NCI-H69 (cell line): Measurements from ENCODE around the gene CSMD2.
A peak's percentile ranks its signal among the peaks of the same experiment; 100 is the strongest.

Experiments
- DNase-seq: peaks from one replicate; lab custom pipeline; 2025; lab: John Stamatoyannopoulos, UW

Gene CSMD2

GRCh38 chr1:33680281-33680840 lies 484.7 kb downstream of the CSMD2 start:
- no peak for DNase-seq

GRCh38 chr1:33670567-33670966 lies 494.5 kb downstream of the CSMD2 start:
- no peak for DNase-seq

GRCh38 chr1:33668695-33669094 lies 496.3 kb downstream of the CSMD2 start:
- no peak for DNase-seq

- no peak for DNase-seq
These were observed 497.4 kb downstream of the CSMD2 start for GRCh38 chr1:33667386-33668282.

- DNase-seq, result no peak
These were observed 498.4 kb downstream of the CSMD2 start for GRCh38 chr1:33666616-33667015.

GRCh38 chr1:33661811-33662454 lies 503.1 kb downstream of the CSMD2 start:
- peak; percentile 13 for DNase-seq

GRCh38 chr1:33660956-33661355 lies 504.1 kb downstream of the CSMD2 start:
- no peak for DNase-seq

- DNase-seq, result no peak
These were observed 504.8 kb downstream of the CSMD2 start for GRCh38 chr1:33660244-33660643.

- DNase-seq, result no peak
These were observed 505.4 kb downstream of the CSMD2 start for GRCh38 chr1:33659641-33660040.

GRCh38 chr1:33657833-33658232 lies 507.2 kb downstream of the CSMD2 start:
- no peak for DNase-seq

GRCh38 chr1:33656467-33657005 lies 508.5 kb downstream of the CSMD2 start:
- no peak for DNase-seq

- DNase-seq, result no peak
These were observed 509.5 kb downstream of the CSMD2 start for GRCh38 chr1:33655496-33655895.

GRCh38 chr1:33654267-33654834 lies 510.7 kb downstream of the CSMD2 start:
- DNase-seq, result peak; percentile 2

- no peak for DNase-seq
These were observed 511.8 kb downstream of the CSMD2 start for GRCh38 chr1:33653226-33653625.

GRCh38 chr1:33650708-33651107 lies 514.3 kb downstream of the CSMD2 start:
- no peak for DNase-seq

- no peak for DNase-seq
These were observed 515.3 kb downstream of the CSMD2 start for GRCh38 chr1:33649759-33650158.

GRCh38 chr1:33643216-33643615 lies 521.8 kb downstream of the CSMD2 start:
- no peak for DNase-seq

- DNase-seq, result peak; percentile 1
These were observed 523.8 kb downstream of the CSMD2 start for GRCh38 chr1:33641104-33641830.

GRCh38 chr1:33640114-33640660 lies 524.8 kb downstream of the CSMD2 start:
- DNase-seq, result peak; percentile 7

- no peak for DNase-seq
These were observed 527.1 kb downstream of the CSMD2 start for GRCh38 chr1:33637846-33638440.

GRCh38 chr1:33636209-33636608 lies 528.8 kb downstream of the CSMD2 start:
- no peak for DNase-seq
